CD4-positive, alpha-beta T cell treated with Interleukin-6 at 100 ng/mL for 8 hours (primary cell): Measurements from ENCODE around the gene ARHGAP8.

Experiments used
- DNase-seq: peaks from one replicate; pipeline ENCODE4 v3.0.0-alpha.2; 2020; ENCODE audit warnings: mixed read lengths, low spot score

The ARHGAP8 gene

GRCh38 chr22:44804327-44804726 lies 52.0 kb downstream of the ARHGAP8 start:
- no peak for DNase-seq

- no peak for DNase-seq
These were observed 53.3 kb downstream of the ARHGAP8 start for GRCh38 chr22:44805711-44806110.

- DNase-seq = no peak
These were observed 54.9 kb downstream of the ARHGAP8 start for GRCh38 chr22:44807232-44807631.

GRCh38 chr22:44807915-44808690 lies 55.7 kb downstream of the ARHGAP8 start:
- DNase-seq = no peak

- no peak for DNase-seq
These were observed 57.1 kb downstream of the ARHGAP8 start for GRCh38 chr22:44809456-44809855.

GRCh38 chr22:44811141-44811540 lies 58.8 kb downstream of the ARHGAP8 start:
- no peak for DNase-seq

GRCh38 chr22:44813416-44813815 lies 61.0 kb downstream of the ARHGAP8 start:
- no peak for DNase-seq

- DNase-seq = no peak
These were observed 62.1 kb downstream of the ARHGAP8 start for GRCh38 chr22:44814266-44815098.

- no peak for DNase-seq
These were observed 63.0 kb downstream of the ARHGAP8 start for GRCh38 chr22:44815099-44816070.

- no peak for DNase-seq
These were observed 63.8 kb downstream of the ARHGAP8 start for GRCh38 chr22:44816141-44816540.

GRCh38 chr22:44818727-44819126 lies 66.4 kb downstream of the ARHGAP8 start:
- no peak for DNase-seq

GRCh38 chr22:44819966-44820631 lies 67.7 kb downstream of the ARHGAP8 start:
- DNase-seq = no peak

GRCh38 chr22:44821741-44822475 lies 69.5 kb downstream of the ARHGAP8 start:
- no peak for DNase-seq

- DNase-seq = no peak
These were observed 70.2 kb downstream of the ARHGAP8 start for GRCh38 chr22:44822534-44822933.

- DNase-seq = no peak
These were observed 71.0 kb downstream of the ARHGAP8 start for GRCh38 chr22:44823396-44823795.

- DNase-seq = no peak
These were observed 71.4 kb downstream of the ARHGAP8 start for GRCh38 chr22:44823806-44824205.

- no peak for DNase-seq
These were observed 71.9 kb downstream of the ARHGAP8 start for GRCh38 chr22:44824271-44824670.

GRCh38 chr22:44825310-44826150 lies 73.2 kb downstream of the ARHGAP8 start:
- no peak for DNase-seq

- DNase-seq = no peak
These were observed 75.4 kb downstream of the ARHGAP8 start for GRCh38 chr22:44827666-44828190.

GRCh38 chr22:44828193-44828592 lies 75.8 kb downstream of the ARHGAP8 start:
- DNase-seq = no peak
